Hepatocyte (in vitro differentiated cells): ENCODE measurements around the gene PTPRU. TPM values are rescaled to one million over a fixed set of nuclear protein-coding genes. Genes with fewer than 3 reads are reported as not detected.

Source experiments
- DNase-seq: peaks from one replicate; pipeline ENCODE4 v3.0.0-alpha.2; 2016; ENCODE audit warnings: low spot score
- H2AFZ ChIP-seq: fragments of 200-600 bp; sonication (generic); 2 replicates; pipeline ENCODE4 v1.6.0; 2016; ENCODE audit warnings: antibody characterized with exemption, mild to moderate bottlenecking
- H3K27ac ChIP-seq: fragments of 200-600 bp; sonication (generic); 2 replicates; pipeline ENCODE4 v1.5.1; 2016; ENCODE audit warnings: mild to moderate bottlenecking
- H3K27me3 ChIP-seq: fragments of 200-600 bp; sonication (generic); 2 replicates; pipeline ENCODE4 v1.6.1; 2016
- H3K36me3 ChIP-seq: fragments of 200-600 bp; sonication (generic); replicated peaks from 2 replicates; pipeline ENCODE4 v1.5.1; 2016; ENCODE audit warnings: low read depth; ENCODE audit not compliant: insufficient read depth
- H3K4me1 ChIP-seq: fragments of 200-600 bp; sonication (generic); 2 replicates; pipeline ENCODE4 v1.5.1; 2016; ENCODE audit warnings: mild to moderate bottlenecking, moderate library complexity; ENCODE audit not compliant: insufficient read depth
- H3K4me2 ChIP-seq: fragments of 200-600 bp; sonication (generic); 2 replicates; pipeline ENCODE4 v1.6.0; 2016
- H3K4me3 ChIP-seq: fragments of 200-600 bp; sonication (generic); 2 replicates; pipeline ENCODE4 v1.5.1; 2016; ENCODE audit warnings: mild to moderate bottlenecking
- H3K79me2 ChIP-seq: fragments of 200-600 bp; sonication (generic); 2 replicates; pipeline ENCODE4 v1.6.0; 2017; ENCODE audit warnings: mild to moderate bottlenecking
- H3K9me2 ChIP-seq: fragments of 200-600 bp; sonication (generic); replicated peaks from 2 replicates; pipeline ENCODE4 v1.6.0; 2017; ENCODE audit warnings: mild to moderate bottlenecking; ENCODE audit not compliant: insufficient read depth
- H3K9me3 ChIP-seq: fragments of 200-600 bp; sonication (generic); 2 replicates; pipeline ENCODE4 v1.5.1; 2016; ENCODE audit warnings: low read depth, mild to moderate bottlenecking
- H4K20me1 ChIP-seq: fragments of 200-600 bp; sonication (generic); 2 replicates; pipeline ENCODE4 v1.6.0; 2016; ENCODE audit warnings: mild to moderate bottlenecking; ENCODE audit not compliant: insufficient read depth, poor library complexity, severe bottlenecking
- EZH2 ChIP-seq: fragments of 200-600 bp; sonication (generic); IDR thresholded peaks from 2 replicates; pipeline ENCODE4 v1.6.1; 2016; ENCODE audit warnings: antibody characterized with exemption, mild to moderate bottlenecking, borderline replicate concordance
- EZH2phosphoT487 ChIP-seq: fragments of 200-600 bp; sonication (generic); IDR thresholded peaks from one replicate; pipeline ENCODE4 v1.6.1; 2018; ENCODE audit warnings: antibody characterized with exemption, mild to moderate bottlenecking, low read depth, moderate library complexity; ENCODE audit not compliant: unreplicated experiment, severe bottlenecking
- WGBS: methylation state at CpG from one replicate; pipeline ENCODE4 v1.1.6; 2016; ENCODE audit warnings: low lambda C conversion rate; ENCODE audit errors: missing lambda C conversion rate; 5-methylcytosine and 5-hydroxymethylcytosine counted together
- polyA plus RNA-seq: library from polyadenylated mRNA; unstranded; fragments of >200 nt; fragmentation: Nextera tagmentation; extraction: Ambion mirVana; gene quantifications from 2 replicates; pipeline ENCODE4 v1.2.1, GENCODE V29; 2016
- total RNA-seq: library from RNA; depleted of rRNA; stranded (reverse); fragments of >200 nt; gene quantifications from 2 replicates; pipeline ENCODE4 v1.2.3, GENCODE V29; 2014
- TF ChIP-seq, protein P1 (sequence below): fragments of 200-600 bp; sonication (generic); IDR thresholded peaks from 2 replicates; pipeline ENCODE4 v1.5.1; 2016; ENCODE audit warnings: antibody characterized with exemption, mild to moderate bottlenecking; ENCODE audit not compliant: poor library complexity

The PTPRU gene
- total and polyA plus RNA-seq, 2 experiments from 2014 or later, result 34.3 to 38.7 TPM

DNA sequence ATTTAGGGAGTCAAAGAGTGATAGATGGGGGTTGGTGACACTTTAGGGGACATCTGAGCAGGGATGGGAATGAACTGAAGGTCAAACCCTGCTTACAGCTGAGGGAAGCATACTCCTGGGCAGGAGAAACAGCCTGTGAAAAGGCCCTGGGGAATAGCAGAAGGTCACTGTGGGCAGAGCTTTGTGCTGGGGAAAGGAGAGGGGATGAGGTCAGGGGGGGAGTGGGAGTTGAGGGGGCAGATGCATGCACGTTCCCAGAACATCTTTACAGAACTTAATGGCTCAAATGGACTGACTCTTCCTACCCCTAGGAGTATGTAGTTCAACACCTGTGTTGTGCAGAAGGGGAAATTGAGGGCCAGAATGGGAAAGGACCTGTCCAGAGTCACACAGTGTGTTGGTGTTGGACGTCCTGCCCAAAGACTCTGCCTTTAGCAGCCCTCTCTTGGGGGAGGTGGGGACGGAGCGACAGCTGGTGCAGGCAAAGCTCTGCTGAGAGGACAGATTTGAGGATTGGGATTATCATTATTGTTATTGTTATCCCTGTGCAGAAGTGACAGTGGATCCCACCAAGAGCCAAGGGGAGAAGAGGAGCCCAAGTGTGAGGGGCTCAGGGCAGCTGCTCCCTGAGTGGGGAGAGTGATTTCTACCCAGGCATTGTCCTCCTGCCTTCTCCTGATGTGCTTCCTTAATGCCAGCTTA, 116.5 kb downstream of the PTPRU start:
- 83% methylated on average over 4 of the region's 4 CpGs for WGBS

DNA sequence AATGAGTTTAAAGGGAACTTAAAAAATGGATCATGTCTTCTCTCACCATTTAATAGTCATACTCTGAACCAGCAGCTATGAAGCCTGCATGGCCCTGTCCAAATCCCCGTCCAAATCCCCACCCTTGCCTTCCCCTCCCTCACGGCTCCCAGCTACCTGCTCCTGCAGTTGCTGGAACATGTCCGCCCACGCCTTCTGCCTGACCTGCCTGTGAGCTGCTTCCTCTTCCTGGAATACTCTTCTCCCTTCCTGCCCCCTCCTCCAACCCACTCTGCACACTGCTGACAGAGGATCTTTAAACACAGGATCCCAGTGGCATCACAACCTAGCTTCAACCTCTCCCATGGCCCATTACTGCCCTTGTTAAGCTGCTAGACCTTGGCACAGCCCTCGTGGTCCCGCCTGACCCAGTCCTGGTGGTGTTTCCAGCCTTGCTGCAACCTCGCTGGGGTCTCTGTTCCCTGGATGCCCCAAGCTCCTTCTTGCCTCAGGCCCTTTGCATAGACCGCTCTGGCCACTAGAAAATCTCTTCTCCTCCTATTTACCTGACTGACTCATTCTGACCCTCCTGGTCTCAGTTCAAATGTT, 118.3 kb downstream of the PTPRU start:
- no peaks in the 10 kb centered on the region for H3K9me2 ChIP-seq
- TF ChIP-seq, protein P1, sequence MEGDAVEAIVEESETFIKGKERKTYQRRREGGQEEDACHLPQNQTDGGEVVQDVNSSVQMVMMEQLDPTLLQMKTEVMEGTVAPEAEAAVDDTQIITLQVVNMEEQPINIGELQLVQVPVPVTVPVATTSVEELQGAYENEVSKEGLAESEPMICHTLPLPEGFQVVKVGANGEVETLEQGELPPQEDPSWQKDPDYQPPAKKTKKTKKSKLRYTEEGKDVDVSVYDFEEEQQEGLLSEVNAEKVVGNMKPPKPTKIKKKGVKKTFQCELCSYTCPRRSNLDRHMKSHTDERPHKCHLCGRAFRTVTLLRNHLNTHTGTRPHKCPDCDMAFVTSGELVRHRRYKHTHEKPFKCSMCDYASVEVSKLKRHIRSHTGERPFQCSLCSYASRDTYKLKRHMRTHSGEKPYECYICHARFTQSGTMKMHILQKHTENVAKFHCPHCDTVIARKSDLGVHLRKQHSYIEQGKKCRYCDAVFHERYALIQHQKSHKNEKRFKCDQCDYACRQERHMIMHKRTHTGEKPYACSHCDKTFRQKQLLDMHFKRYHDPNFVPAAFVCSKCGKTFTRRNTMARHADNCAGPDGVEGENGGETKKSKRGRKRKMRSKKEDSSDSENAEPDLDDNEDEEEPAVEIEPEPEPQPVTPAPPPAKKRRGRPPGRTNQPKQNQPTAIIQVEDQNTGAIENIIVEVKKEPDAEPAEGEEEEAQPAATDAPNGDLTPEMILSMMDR, result no peak
- TF ChIP-seq EZH2phosphoT487 (no peak), EZH2 (no peak)
- H3K36me3 ChIP-seq, result no peaks in the 10 kb centered on the region
- H3K4me1 ChIP-seq, result no peaks in the 10 kb centered on the region
- H3K9me3 ChIP-seq, result no peaks in the 10 kb centered on the region
- H2AFZ ChIP-seq, result no peak overlapping the region
- 69% methylated on average over 8 of the region's 8 CpGs for whole genome bisulfite sequencing
- H3K27me3 ChIP-seq, result no peaks in the 10 kb centered on the region
- no peaks in the 10 kb centered on the region for H3K79me2 ChIP-seq
- H4K20me1 ChIP-seq, result no peaks in the 10 kb centered on the region
- no peak overlapping the region for H3K27ac ChIP-seq
- H3K4me3 ChIP-seq, result no peak overlapping the region
- DNase-seq, result no peak
- H3K4me2 ChIP-seq, result no peak overlapping the region

More for the DNA sequence above, 116.5 kb downstream of the PTPRU start:
- no peak overlapping the region for H3K4me2 ChIP-seq
- TF ChIP-seq, protein P1, result no peak
- TF ChIP-seq EZH2phosphoT487 (no peak), EZH2 (no peak)
- H3K79me2 ChIP-seq, result no peaks in the 10 kb centered on the region
- DNase-seq, result no peak
- no peaks in the 10 kb centered on the region for H3K36me3 ChIP-seq
- no peak overlapping the region for H3K4me3 ChIP-seq
- no peaks in the 10 kb centered on the region for H3K4me1 ChIP-seq
- no peaks in the 10 kb centered on the region for H3K9me2 ChIP-seq
- no peaks in the 10 kb centered on the region for H3K27me3 ChIP-seq
- H3K9me3 ChIP-seq, result no peaks in the 10 kb centered on the region
- no peak overlapping the region for H2AFZ ChIP-seq
- no peaks in the 10 kb centered on the region for H4K20me1 ChIP-seq
- no peak overlapping the region for H3K27ac ChIP-seq

DNA sequence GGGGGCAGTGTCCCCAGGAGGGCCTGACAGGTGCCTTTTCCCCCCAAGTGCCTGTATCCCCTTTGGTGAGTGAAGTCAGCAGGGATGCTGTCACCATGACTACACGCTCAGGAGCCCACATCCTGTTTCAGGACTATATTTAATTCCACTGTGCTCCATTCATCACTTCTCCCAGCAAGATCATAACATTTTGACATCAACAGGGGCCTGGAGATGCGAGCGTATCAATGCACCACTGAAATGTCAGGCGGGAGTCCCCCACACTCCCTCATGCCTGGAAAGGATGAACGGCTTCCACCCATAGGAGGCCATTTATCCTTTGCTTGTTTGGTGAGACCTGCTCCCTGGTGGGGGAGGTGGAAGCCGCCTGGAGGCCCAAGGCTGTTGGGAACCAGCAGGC, 119.1 kb downstream of the PTPRU start:
- H3K79me2 ChIP-seq, result no peaks in the 10 kb centered on the region
- H3K27me3 ChIP-seq, result peaks cover 3% of the 10 kb centered on the region
- H3K4me3 ChIP-seq, result no peak overlapping the region
- H3K4me1 ChIP-seq, result no peaks in the 10 kb centered on the region
- TF ChIP-seq EZH2 (no peak), EZH2phosphoT487 (no peak)
- TF ChIP-seq, protein P1, result no peak
- H3K9me3 ChIP-seq, result no peaks in the 10 kb centered on the region
- H4K20me1 ChIP-seq, result no peaks in the 10 kb centered on the region
- no peak overlapping the region for H3K27ac ChIP-seq
- no peak for DNase-seq
- no peaks in the 10 kb centered on the region for H3K36me3 ChIP-seq
- H3K9me2 ChIP-seq, result no peaks in the 10 kb centered on the region
- WGBS, result 89% methylated on average over 6 of the region's 6 CpGs
- no peak overlapping the region for H2AFZ ChIP-seq
- no peak overlapping the region for H3K4me2 ChIP-seq
